Gastroesophageal sphincter (tissue), 3 donors: ENCODE measurements around the gene NRDC.

ENCODE experiments used
- CTCF ChIP-seq, 4 experiments: fragments of 200-600 bp in 2 of 4; fragments of 450-650 bp in 2 of 4; sonication (generic) in 1 of 4; IDR thresholded peaks; one replicate each; pipeline ENCODE4 v1.5.1; 2017 to 2019; ENCODE audit warnings: antibody characterized with exemption in 4 of 4, mild to moderate bottlenecking in 2 of 4, moderate library complexity in 2 of 4
- EP300 ChIP-seq: sonication (generic); formaldehyde crosslinking; IDR thresholded peaks from one replicate; pipeline ENCODE4 v1.6.1; 2017; ENCODE audit warnings: antibody characterized with exemption, mild to moderate bottlenecking
- POLR2A ChIP-seq, 2 donors: fragments of 450-650 bp; IDR thresholded peaks; one replicate each; pipeline ENCODE4 v1.6.1; 2017; ENCODE audit warnings: antibody characterized with exemption in 2 of 2, mild to moderate bottlenecking in 2 of 2, moderate library complexity in 1 of 2
- POLR2AphosphoS5 ChIP-seq: sonication (generic); formaldehyde crosslinking; IDR thresholded peaks from one replicate; pipeline ENCODE4 v1.6.1; 2017; ENCODE audit warnings: antibody characterized with exemption

GRCh38 chr1:51829058-51829457 lies 49.5 kb downstream of the NRDC start:
- TF ChIP-seq CTCF (IDR thresholded peaks at IDR 0.05) (no peak), EP300 (no peak), POLR2A (IDR thresholded peaks at IDR 0.05) (no peak), POLR2AphosphoS5 (no peak)
